ENCODE data around the gene PSMA6. TPM values are rescaled to one million over a fixed set of nuclear protein-coding genes. Genes with fewer than 3 reads are reported as not detected.
"Not testable (repeated sequence)": the region's sequence is repeated elsewhere in the genome, so short reads cannot be mapped to it uniquely, and the experiment has no call there.

The PSMA6 gene
- polyA plus RNA-seq, 1 experiment: 300 TPM

GRCh38 chr14:35297706-35298105, 5.5 kb downstream of the PSMA6 start:
- Histone ChIP-seq H3K4me3 (ENCODE audit: low read depth, low read length) (no peak overlapping the region), H3K27me3 (ENCODE audit: control insufficient read depth, insufficient read depth, low read length) (no peaks in the 10 kb centered on the region), H3K9me3 (ENCODE audit: control insufficient read depth, insufficient read depth, low read length) (no peaks in the 10 kb centered on the region), H3K27ac (ENCODE audit: low read depth, low read length) (no peak overlapping the region)
- TF ChIP-seq CTCF (IDR thresholded peaks at IDR 0.05; ENCODE audit: low read depth, low read length): no peak
- POLR2A ChIA-PET: no interaction called here
- no peak for DNase-seq (ENCODE audit: low read depth, low spot score)
- CTCF ChIA-PET: interaction anchor here (0.8 kb wide), 1 partner anchor 108 kb away, joined by 3 read pairs; no protein-coding TSS in a partner anchor

DNA sequence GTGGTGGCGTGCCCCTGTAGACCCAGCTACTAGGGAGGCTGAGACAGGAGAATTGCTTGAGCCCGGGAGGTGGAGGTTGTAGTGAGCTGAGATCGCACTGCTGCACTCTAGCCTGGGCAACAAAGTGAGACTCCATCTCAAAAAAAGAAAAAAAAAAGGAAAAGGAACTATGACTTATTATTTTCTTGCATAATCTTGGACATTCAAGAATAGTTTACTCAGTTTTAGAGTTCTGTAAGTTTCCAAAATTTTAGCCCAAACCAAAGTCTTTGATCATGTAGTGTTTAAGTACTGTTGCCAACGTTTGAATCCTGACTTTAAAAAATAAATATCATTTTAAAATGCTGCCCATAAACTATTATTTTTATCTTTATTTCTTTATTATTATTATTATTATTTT, 6.2 kb downstream of the PSMA6 start:
- no peak overlapping the region for H3K27ac ChIP-seq (ENCODE audit: low read depth, low read length)
- no peaks in the 10 kb centered on the region for H3K27me3 ChIP-seq (ENCODE audit: control insufficient read depth, insufficient read depth, low read length)
- POLR2A ChIA-PET: no interaction called here
- TF ChIP-seq CTCF (IDR thresholded peaks at IDR 0.05; ENCODE audit: low read depth, low read length): no peak
- CTCF ChIA-PET: no interaction called here
- DNase-seq (ENCODE audit: low read depth, low spot score): no peak
- H3K4me3 ChIP-seq (ENCODE audit: low read depth, low read length): no peak overlapping the region
- H3K9me3 ChIP-seq (ENCODE audit: control insufficient read depth, insufficient read depth, low read length): no peaks in the 10 kb centered on the region

DNA sequence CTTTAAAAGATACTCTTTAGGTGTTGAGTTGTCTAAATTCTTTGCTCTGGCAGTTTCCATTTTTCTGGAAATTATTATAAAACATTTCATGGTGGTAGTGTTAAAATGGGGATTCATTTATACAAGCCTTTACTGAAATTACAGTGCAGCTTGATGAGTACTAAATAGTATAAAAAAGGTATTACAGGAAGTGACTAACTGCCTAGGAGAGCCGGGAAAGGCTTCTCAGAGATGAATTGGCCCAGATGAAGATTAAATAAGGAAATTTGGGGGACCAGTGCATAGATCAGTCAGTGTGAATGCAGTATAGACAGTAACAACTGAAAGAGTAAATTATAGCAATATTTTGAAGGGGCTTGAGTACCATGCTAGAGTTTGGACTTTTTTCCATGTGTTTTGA, 7.5 kb downstream of the PSMA6 start:
- H3K27me3 ChIP-seq (ENCODE audit: control insufficient read depth, insufficient read depth, low read length): no peaks in the 10 kb centered on the region
- H3K9me3 ChIP-seq (ENCODE audit: control insufficient read depth, insufficient read depth, low read length): no peaks in the 10 kb centered on the region
- no peak for TF ChIP-seq CTCF (IDR thresholded peaks at IDR 0.05; ENCODE audit: low read depth, low read length)
- no peak for DNase-seq (ENCODE audit: low read depth, low spot score)
- ChIA-PET POLR2A (no interaction called here), CTCF (interaction anchor here (0.6 to 1.0 kb wide), 2 partner anchors 37 to 159 kb away, joined by 3 read pairs; no protein-coding TSS in a partner anchor)
- no peak overlapping the region for H3K4me3 ChIP-seq (ENCODE audit: low read depth, low read length)
- H3K27ac ChIP-seq (ENCODE audit: low read depth, low read length): no peak overlapping the region

- no peak for DNase-seq (ENCODE audit: low read depth, low spot score)
- ChIA-PET CTCF (interaction anchor here (0.6 to 1.0 kb wide), 2 partner anchors 37 to 159 kb away, joined by 3 read pairs; no protein-coding TSS in a partner anchor), POLR2A (no interaction called here)
- no peak overlapping the region for H3K27ac ChIP-seq (ENCODE audit: low read depth, low read length)
- TF ChIP-seq CTCF (IDR thresholded peaks at IDR 0.05; ENCODE audit: low read depth, low read length): no peak
- H3K9me3 ChIP-seq (ENCODE audit: control insufficient read depth, insufficient read depth, low read length): no peaks in the 10 kb centered on the region
- no peaks in the 10 kb centered on the region for H3K27me3 ChIP-seq (ENCODE audit: control insufficient read depth, insufficient read depth, low read length)
- no peak overlapping the region for H3K4me3 ChIP-seq (ENCODE audit: low read depth, low read length)
These were observed 8.0 kb downstream of the PSMA6 start for GRCh38 chr14:35300228-35300627.

GRCh38 chr14:35301334-35301733, 9.2 kb downstream of the PSMA6 start:
- H3K4me3 ChIP-seq (ENCODE audit: low read depth, low read length); POLR2A ChIA-PET: not testable (repeated sequence)

More at GRCh38 chr14:35301334-35301733, 9.2 kb downstream of the PSMA6 start:
- not testable (repeated sequence) for H3K27me3 ChIP-seq (ENCODE audit: control insufficient read depth, insufficient read depth, low read length); DNase-seq (ENCODE audit: low read depth, low spot score); H3K27ac ChIP-seq (ENCODE audit: low read depth, low read length); H3K9me3 ChIP-seq (ENCODE audit: control insufficient read depth, insufficient read depth, low read length)
- CTCF ChIA-PET: interaction anchor here (0.9 kb wide), 1 partner anchor 86 kb away, joined by 4 read pairs; no protein-coding TSS in a partner anchor

Measured in AG04450 (cell line).